Hepatocyte (in vitro differentiated cells): ENCODE results near the gene RTN4RL2. TPM values are rescaled to one million over a fixed set of nuclear protein-coding genes. Genes with fewer than 3 reads are reported as not detected.

Experiments used
- DNase-seq: peaks from one replicate; pipeline ENCODE4 v3.0.0-alpha.2; 2016; ENCODE audit warnings: low spot score
- H2AFZ ChIP-seq: fragments of 200-600 bp; sonication (generic); 2 replicates; pipeline ENCODE4 v1.6.0; 2016; ENCODE audit warnings: antibody characterized with exemption, mild to moderate bottlenecking
- H3K27ac ChIP-seq: fragments of 200-600 bp; sonication (generic); 2 replicates; pipeline ENCODE4 v1.5.1; 2016; ENCODE audit warnings: mild to moderate bottlenecking
- H3K27me3 ChIP-seq: fragments of 200-600 bp; sonication (generic); 2 replicates; pipeline ENCODE4 v1.6.1; 2016
- H3K36me3 ChIP-seq: fragments of 200-600 bp; sonication (generic); replicated peaks from 2 replicates; pipeline ENCODE4 v1.5.1; 2016; ENCODE audit warnings: low read depth; ENCODE audit not compliant: insufficient read depth
- H3K4me1 ChIP-seq: fragments of 200-600 bp; sonication (generic); 2 replicates; pipeline ENCODE4 v1.5.1; 2016; ENCODE audit warnings: mild to moderate bottlenecking, moderate library complexity; ENCODE audit not compliant: insufficient read depth
- H3K4me2 ChIP-seq: fragments of 200-600 bp; sonication (generic); 2 replicates; pipeline ENCODE4 v1.6.0; 2016
- H3K4me3 ChIP-seq: fragments of 200-600 bp; sonication (generic); 2 replicates; pipeline ENCODE4 v1.5.1; 2016; ENCODE audit warnings: mild to moderate bottlenecking
- H3K79me2 ChIP-seq: fragments of 200-600 bp; sonication (generic); 2 replicates; pipeline ENCODE4 v1.6.0; 2017; ENCODE audit warnings: mild to moderate bottlenecking
- H3K9me2 ChIP-seq: fragments of 200-600 bp; sonication (generic); replicated peaks from 2 replicates; pipeline ENCODE4 v1.6.0; 2017; ENCODE audit warnings: mild to moderate bottlenecking; ENCODE audit not compliant: insufficient read depth
- H3K9me3 ChIP-seq: fragments of 200-600 bp; sonication (generic); 2 replicates; pipeline ENCODE4 v1.5.1; 2016; ENCODE audit warnings: low read depth, mild to moderate bottlenecking
- H4K20me1 ChIP-seq: fragments of 200-600 bp; sonication (generic); 2 replicates; pipeline ENCODE4 v1.6.0; 2016; ENCODE audit warnings: mild to moderate bottlenecking; ENCODE audit not compliant: insufficient read depth, poor library complexity, severe bottlenecking
- EZH2 ChIP-seq: fragments of 200-600 bp; sonication (generic); IDR thresholded peaks from 2 replicates; pipeline ENCODE4 v1.6.1; 2016; ENCODE audit warnings: antibody characterized with exemption, mild to moderate bottlenecking, borderline replicate concordance
- EZH2phosphoT487 ChIP-seq: fragments of 200-600 bp; sonication (generic); IDR thresholded peaks from one replicate; pipeline ENCODE4 v1.6.1; 2018; ENCODE audit warnings: antibody characterized with exemption, mild to moderate bottlenecking, low read depth, moderate library complexity; ENCODE audit not compliant: unreplicated experiment, severe bottlenecking
- WGBS: methylation state at CpG from one replicate; pipeline ENCODE4 v1.1.6; 2016; ENCODE audit warnings: low lambda C conversion rate; ENCODE audit errors: missing lambda C conversion rate; 5-methylcytosine and 5-hydroxymethylcytosine counted together
- polyA plus RNA-seq: library from polyadenylated mRNA; unstranded; fragments of >200 nt; fragmentation: Nextera tagmentation; extraction: Ambion mirVana; gene quantifications from 2 replicates; pipeline ENCODE4 v1.2.1, GENCODE V29; 2016
- total RNA-seq: library from RNA; depleted of rRNA; stranded (reverse); fragments of >200 nt; gene quantifications from 2 replicates; pipeline ENCODE4 v1.2.3, GENCODE V29; 2014
- TF ChIP-seq, protein P1 (sequence below): fragments of 200-600 bp; sonication (generic); IDR thresholded peaks from 2 replicates; pipeline ENCODE4 v1.5.1; 2016; ENCODE audit warnings: antibody characterized with exemption, mild to moderate bottlenecking; ENCODE audit not compliant: poor library complexity

Gene RTN4RL2
- total and polyA plus RNA-seq, 2 experiments from 2014 or later = 2.4 to 10.6 TPM

DNA sequence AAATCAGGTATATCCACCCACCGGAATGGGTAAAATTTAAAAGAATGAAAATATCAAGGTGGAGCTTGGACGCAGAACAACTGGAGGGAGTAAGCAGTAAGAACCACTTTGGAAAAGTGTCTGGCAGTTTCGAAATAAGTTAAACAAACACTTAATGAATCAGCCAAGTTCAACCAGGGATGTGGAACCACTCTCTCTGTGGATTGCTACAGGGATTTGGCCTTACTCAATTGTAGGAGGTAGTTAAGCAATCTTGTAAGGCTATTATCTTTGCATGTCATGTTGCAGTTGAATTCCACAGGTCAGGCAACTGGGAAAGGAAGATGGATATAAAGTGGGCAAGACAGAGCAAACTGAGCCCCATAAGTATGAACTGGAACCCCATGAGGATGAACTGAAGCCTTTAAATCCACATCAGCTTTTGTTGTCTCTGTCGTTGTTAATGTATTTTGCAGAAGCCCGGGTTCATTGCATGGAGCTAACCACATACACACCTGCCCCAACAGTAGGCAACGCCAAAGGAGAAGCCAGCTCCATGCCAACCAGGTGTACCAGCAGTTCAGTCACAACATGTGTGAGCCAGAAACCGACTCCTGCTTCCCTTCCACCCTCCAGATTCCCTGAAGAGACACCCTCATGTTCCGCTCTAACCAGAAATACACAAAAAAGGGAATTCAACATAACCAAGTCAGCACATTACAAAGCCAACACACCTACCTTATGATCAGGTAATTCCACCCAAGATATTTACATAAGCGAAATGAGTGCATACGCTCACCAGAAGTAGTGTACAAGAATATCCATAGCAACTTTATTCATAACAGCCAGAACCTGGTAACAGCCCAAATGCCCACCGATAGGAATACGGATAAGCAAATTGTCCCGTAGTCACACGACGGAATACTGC lies 25.4 kb upstream of the RTN4RL2 start:
- Histone ChIP-seq H3K4me3 (no peak overlapping the region), H3K4me1 (peaks cover 12% of the 10 kb centered on the region), H4K20me1 (no peaks in the 10 kb centered on the region), H3K27ac (peak overlapping the region; percentile 42), H3K9me3 (no peaks in the 10 kb centered on the region), H3K4me2 (peak overlapping the region; percentile 27), H2AFZ (no peak overlapping the region), H3K79me2 (no peaks in the 10 kb centered on the region), H3K36me3 (no peaks in the 10 kb centered on the region), H3K27me3 (no peaks in the 10 kb centered on the region), H3K9me2 (no peaks in the 10 kb centered on the region)
- WGBS = 78% methylated on average over 15 of the region's 15 CpGs
- DNase-seq = peak; percentile 79
- TF ChIP-seq, protein P1, sequence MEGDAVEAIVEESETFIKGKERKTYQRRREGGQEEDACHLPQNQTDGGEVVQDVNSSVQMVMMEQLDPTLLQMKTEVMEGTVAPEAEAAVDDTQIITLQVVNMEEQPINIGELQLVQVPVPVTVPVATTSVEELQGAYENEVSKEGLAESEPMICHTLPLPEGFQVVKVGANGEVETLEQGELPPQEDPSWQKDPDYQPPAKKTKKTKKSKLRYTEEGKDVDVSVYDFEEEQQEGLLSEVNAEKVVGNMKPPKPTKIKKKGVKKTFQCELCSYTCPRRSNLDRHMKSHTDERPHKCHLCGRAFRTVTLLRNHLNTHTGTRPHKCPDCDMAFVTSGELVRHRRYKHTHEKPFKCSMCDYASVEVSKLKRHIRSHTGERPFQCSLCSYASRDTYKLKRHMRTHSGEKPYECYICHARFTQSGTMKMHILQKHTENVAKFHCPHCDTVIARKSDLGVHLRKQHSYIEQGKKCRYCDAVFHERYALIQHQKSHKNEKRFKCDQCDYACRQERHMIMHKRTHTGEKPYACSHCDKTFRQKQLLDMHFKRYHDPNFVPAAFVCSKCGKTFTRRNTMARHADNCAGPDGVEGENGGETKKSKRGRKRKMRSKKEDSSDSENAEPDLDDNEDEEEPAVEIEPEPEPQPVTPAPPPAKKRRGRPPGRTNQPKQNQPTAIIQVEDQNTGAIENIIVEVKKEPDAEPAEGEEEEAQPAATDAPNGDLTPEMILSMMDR = no peak
- TF ChIP-seq EZH2 (no peak), EZH2phosphoT487 (no peak)

DNA sequence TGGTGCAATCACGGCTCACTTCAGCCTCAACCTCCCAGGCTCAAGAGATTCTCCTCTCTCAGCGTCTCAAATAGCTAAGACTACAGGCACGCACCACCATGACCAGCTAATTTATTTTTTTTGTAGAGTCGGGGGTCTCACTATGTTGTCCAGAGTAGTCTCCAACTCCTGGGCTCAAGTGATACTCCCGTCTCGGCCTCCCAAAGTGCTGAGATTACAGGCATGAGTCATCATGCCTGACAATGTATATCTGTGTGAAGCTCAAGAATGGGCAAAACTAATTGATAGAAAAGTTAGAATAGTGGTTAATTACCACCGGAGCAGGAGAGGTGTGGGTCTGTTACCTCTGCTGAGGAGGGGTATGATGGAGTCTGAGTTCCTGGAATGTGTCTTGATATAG lies 24.3 kb upstream of the RTN4RL2 start:
- TF ChIP-seq EZH2 = no peak
- TF ChIP-seq, protein P1 = no peak
- no peak overlapping the region for H3K27ac ChIP-seq
- H3K4me2 ChIP-seq = no peak overlapping the region
- no peaks in the 10 kb centered on the region for H3K36me3 ChIP-seq
- H3K9me2 ChIP-seq = no peaks in the 10 kb centered on the region
- H3K4me1 ChIP-seq = peaks cover 12% of the 10 kb centered on the region
- H3K79me2 ChIP-seq = no peaks in the 10 kb centered on the region
- 84% methylated on average over 7 of the region's 7 CpGs for WGBS
- H3K4me3 ChIP-seq = no peak overlapping the region
- H4K20me1 ChIP-seq = no peaks in the 10 kb centered on the region
- no peak overlapping the region for H2AFZ ChIP-seq
- H3K9me3 ChIP-seq = no peaks in the 10 kb centered on the region
- DNase-seq = no peak
- H3K27me3 ChIP-seq = no peaks in the 10 kb centered on the region

DNA sequence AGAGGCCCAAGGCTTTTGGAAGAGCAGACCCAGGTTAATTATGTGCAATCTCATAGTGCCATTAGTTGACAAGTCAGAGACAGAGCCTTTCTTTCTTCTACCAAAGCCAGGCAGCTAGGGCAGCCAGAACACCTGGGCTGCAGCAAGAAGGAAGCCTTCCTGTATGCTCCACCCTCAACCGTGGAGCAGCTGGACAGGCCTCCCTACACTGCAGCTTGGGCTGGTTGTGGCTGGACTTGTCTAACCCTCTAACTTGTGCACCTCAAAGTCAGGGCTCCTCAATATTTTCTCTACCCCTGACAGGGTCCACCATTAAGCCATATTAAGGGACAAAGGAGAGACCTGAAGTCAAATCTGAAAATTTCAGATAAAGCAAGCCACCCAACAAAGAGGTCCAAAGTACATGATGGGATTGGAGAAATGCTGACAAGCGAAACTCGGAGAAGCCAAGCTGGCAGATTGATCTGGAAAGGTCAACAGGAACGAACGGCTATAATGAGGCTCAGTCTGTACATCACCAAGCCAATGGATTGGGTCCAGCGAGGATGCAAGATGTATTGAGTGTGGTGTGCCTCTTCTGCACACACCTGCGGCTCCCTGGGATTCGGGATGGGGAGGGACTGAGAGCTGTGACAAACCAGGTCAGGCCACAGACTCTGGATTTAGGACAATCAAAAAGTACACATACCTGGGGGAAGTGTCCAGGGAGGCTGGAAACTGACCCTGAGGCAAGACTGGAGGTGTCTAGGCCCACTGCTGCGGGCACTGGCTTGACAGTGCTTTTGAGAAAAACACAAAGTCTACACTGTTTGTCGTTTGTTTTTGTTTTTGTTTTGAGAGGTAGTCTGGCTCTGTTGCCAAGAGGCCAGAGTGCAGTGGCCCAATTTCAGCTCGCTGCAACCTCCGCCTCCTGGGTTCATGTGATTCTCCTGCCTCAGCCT lies 21.7 kb upstream of the RTN4RL2 start:
- WGBS = 81% methylated on average over 12 of the region's 12 CpGs
- Histone ChIP-seq H3K9me2 (no peaks in the 10 kb centered on the region), H3K27me3 (no peaks in the 10 kb centered on the region), H4K20me1 (no peaks in the 10 kb centered on the region), H3K4me3 (no peak overlapping the region), H3K4me2 (no peak overlapping the region), H3K9me3 (no peaks in the 10 kb centered on the region), H3K27ac (peak overlapping the region; percentile 37), H2AFZ (no peak overlapping the region), H3K4me1 (peaks cover 12% of the 10 kb centered on the region), H3K79me2 (no peaks in the 10 kb centered on the region), H3K36me3 (no peaks in the 10 kb centered on the region)
- DNase-seq = no peak
- TF ChIP-seq EZH2 = no peak
- no peak for TF ChIP-seq EZH2phosphoT487
- TF ChIP-seq, protein P1 = no peak
